Stimulated activated CD8-positive, alpha-beta memory T cell treated with anti-CD3 and anti-CD28 coated beads, Interleukin-7, amount 100 ng/mL, for 1 hour (primary cell): Measurements from ENCODE around the gene ATP2B2.

Experiments used
- DNase-seq, 2 donors: peaks; one replicate each; pipeline ENCODE4 v3.0.0-alpha.2; 2020; ENCODE audit warnings: low read depth in 2 of 2

The ATP2B2 gene

GRCh38 chr3:10529809-10530208 is 24.4 kb upstream of the ATP2B2 start:
- DNase-seq: no peak

- no peak for DNase-seq
These were observed 22.7 kb upstream of the ATP2B2 start for GRCh38 chr3:10528046-10528445.

- no peak for DNase-seq
These were observed 22.1 kb upstream of the ATP2B2 start for GRCh38 chr3:10527295-10528001.

- DNase-seq: no peak
These were observed 21.0 kb upstream of the ATP2B2 start for GRCh38 chr3:10526366-10526765.

- no peak for DNase-seq
These were observed 19.5 kb upstream of the ATP2B2 start for GRCh38 chr3:10524799-10525301.

GRCh38 chr3:10524270-10524669 is 18.9 kb upstream of the ATP2B2 start:
- no peak for DNase-seq

- DNase-seq: no peak
These were observed 18.2 kb upstream of the ATP2B2 start for GRCh38 chr3:10523561-10523960.

GRCh38 chr3:10522646-10523303 is 17.4 kb upstream of the ATP2B2 start:
- no peak for DNase-seq

- no peak for DNase-seq
These were observed 16.5 kb upstream of the ATP2B2 start for GRCh38 chr3:10521772-10522441.

- no peak for DNase-seq
These were observed 14.7 kb upstream of the ATP2B2 start for GRCh38 chr3:10520072-10520471.

- no peak for DNase-seq
These were observed 13.8 kb upstream of the ATP2B2 start for GRCh38 chr3:10519236-10519635.

GRCh38 chr3:10518506-10519150 is 13.2 kb upstream of the ATP2B2 start:
- no peak for DNase-seq

- no peak for DNase-seq
These were observed 12.2 kb upstream of the ATP2B2 start for GRCh38 chr3:10517627-10518026.

- DNase-seq: no peak
These were observed 11.4 kb upstream of the ATP2B2 start for GRCh38 chr3:10516544-10517452.

- DNase-seq: no peak
These were observed 10.6 kb upstream of the ATP2B2 start for GRCh38 chr3:10515884-10516495.

- DNase-seq: no peak
These were observed 10.0 kb upstream of the ATP2B2 start for GRCh38 chr3:10515396-10515795.

- no peak for DNase-seq
These were observed 9.2 kb upstream of the ATP2B2 start for GRCh38 chr3:10514407-10515069.

- no peak for DNase-seq
These were observed 7.9 kb upstream of the ATP2B2 start for GRCh38 chr3:10513306-10513705.

- no peak for DNase-seq
These were observed 7.3 kb upstream of the ATP2B2 start for GRCh38 chr3:10512687-10513086.

GRCh38 chr3:10511809-10512494 is 6.6 kb upstream of the ATP2B2 start:
- DNase-seq: no peak
